Left colon (tissue), 2 donors: ENCODE results near the gene ZBTB1. TPM values are rescaled to one million over a fixed set of nuclear protein-coding genes. Genes with fewer than 3 reads are reported as not detected.
A peak's percentile ranks its signal among the peaks of the same experiment; 100 is the strongest.
"Not testable (repeated sequence)": the region's sequence is repeated elsewhere in the genome, so short reads cannot be mapped to it uniquely, and the experiment has no call there.

Source experiments
- ATAC-seq: fragments of 200-7000 bp; cut with Tn5 transposase; one replicate; pipeline ENCODE4 v1.9.1; 2020; ENCODE audit warnings: mild to moderate bottlenecking, moderate library complexity
- DNase-seq, 2 donors: peaks; one replicate each; pipeline ENCODE4 v3.0.0-alpha.2; 2020
- intact Hi-C, 2 donors: fragments of 100-400 bp; cut with DNase I in 1 of 2; cut with micrococcal nuclease in 1 of 2; formaldehyde crosslinking; loops; one replicate each; pipeline versions ENCODE4 v1.11.2 to v1.14.0; 2022; cut with DNase I, micrococcal nuclease
- total RNA-seq, 2 donors: library from RNA; stranded (reverse); fragmentation: NEBNext Ultra II Directional; extraction: Animal tissue kit (Norgen Biotek cat#: 25700); gene quantifications; one replicate each; pipeline ENCODE4 v1.2.1, GENCODE V29; 2021
- donor health status: DM: no; HTN: no; CAD: no.
- donor health status: DM: yes; HTN: yes; CAD: no.

The ZBTB1 gene
- total RNA-seq, 2 donors from 2014 or later: 29.5 to 32.1 TPM

GRCh38 chr14:64554556-64554955, 50.0 kb downstream of the ZBTB1 start:
- no peak for DNase-seq

GRCh38 chr14:64556526-64556925, 52.0 kb downstream of the ZBTB1 start:
- DNase-seq (no peak), ATAC-seq (no peak)
- intact Hi-C loops: no loop called here

More at GRCh38 chr14:64554556-64554955, 50.0 kb downstream of the ZBTB1 start:
- intact Hi-C loops: no loop called here
- ATAC-seq: peak; percentile 63

DNA sequence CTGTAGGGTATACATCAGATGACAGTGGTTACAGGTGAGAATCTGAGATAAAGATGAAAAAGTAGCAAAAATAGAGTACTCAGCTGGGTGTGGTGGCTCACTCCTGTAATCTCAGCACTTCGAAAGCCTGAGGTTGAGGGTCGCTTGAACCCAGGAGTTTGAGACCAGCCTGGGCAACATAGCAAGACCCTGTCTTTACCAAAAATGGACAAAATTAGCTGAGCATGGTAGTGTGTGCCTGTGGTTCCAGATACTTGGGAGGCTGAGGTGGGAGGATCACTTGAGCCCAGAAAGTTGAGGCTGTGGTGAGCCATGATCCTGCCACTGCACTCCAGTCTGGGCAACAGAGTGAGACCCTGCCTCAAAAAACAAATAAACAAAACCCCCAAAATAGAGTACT, 53.6 kb downstream of the ZBTB1 start:
- intact Hi-C loops, ATAC-seq, DNase-seq: not testable (repeated sequence)

GRCh38 chr14:64561631-64562030, 57.1 kb downstream of the ZBTB1 start:
- no peak for DNase-seq
- no peak for ATAC-seq
- intact Hi-C loops: no loop called here

GRCh38 chr14:64562436-64562835, 57.9 kb downstream of the ZBTB1 start:
- ATAC-seq (peak; percentile 98), DNase-seq (no peak)
- intact Hi-C loops: no loop called here

GRCh38 chr14:64563696-64564095, 59.1 kb downstream of the ZBTB1 start:
- ATAC-seq (no peak), DNase-seq (no peak)
- intact Hi-C loops: no loop called here

GRCh38 chr14:64566651-64567122, 62.1 kb downstream of the ZBTB1 start:
- intact Hi-C loops: no loop called here
- no peak for DNase-seq
- ATAC-seq: no peak

- ATAC-seq (no peak), DNase-seq (no peak)
- intact Hi-C loops: no loop called here
Observed at GRCh38 chr14:64569138-64569631, 64.6 kb downstream of the ZBTB1 start.

- ATAC-seq, DNase-seq, intact Hi-C loops: not testable (repeated sequence)
Observed at GRCh38 chr14:64569646-64570045, 65.1 kb downstream of the ZBTB1 start.

GRCh38 chr14:64572386-64573104, 68.0 kb downstream of the ZBTB1 start:
- intact Hi-C loops: no loop called here
- no peak for DNase-seq
- no peak for ATAC-seq

GRCh38 chr14:64573109-64573508, 68.5 kb downstream of the ZBTB1 start:
- intact Hi-C loops: no loop called here
- ATAC-seq (no peak), DNase-seq (no peak)

Other genes with a start within 250 kb of the ZBTB1 start
- under 1 TPM; 0.40 to 0.70 TPM for gene ESR2, start 210.4 kb upstream of the ZBTB1 start, total RNA-seq
- 10 to 100 TPM; 31.2 to 53.3 TPM for gene MTHFD1, start 116.4 kb upstream of the ZBTB1 start, total RNA-seq
- gene AKAP5, start 39.3 kb upstream of the ZBTB1 start, total RNA-seq: 10 to 100 TPM; 11.9 to 14.2 TPM
- gene ZBTB25, start 932 bp upstream of the ZBTB1 start, total RNA-seq: 1 to 10 TPM; 5.9 to 6.5 TPM
- 10 to 100 TPM; 52.7 to 61.7 TPM for gene HSPA2, start 36.0 kb downstream of the ZBTB1 start, total RNA-seq
- gene PPP1R36, start 45.2 kb downstream of the ZBTB1 start, total RNA-seq: 10 to 100 TPM in 1 of 2 donors, 1 to 10 TPM in 1; 7.1 to 10.7 TPM
- gene PLEKHG3, start 199.7 kb downstream of the ZBTB1 start, total RNA-seq: 10 to 100 TPM; 79.3 to 90.1 TPM